ENCODE measurements around the gene KRTAP5-9.

DNA sequence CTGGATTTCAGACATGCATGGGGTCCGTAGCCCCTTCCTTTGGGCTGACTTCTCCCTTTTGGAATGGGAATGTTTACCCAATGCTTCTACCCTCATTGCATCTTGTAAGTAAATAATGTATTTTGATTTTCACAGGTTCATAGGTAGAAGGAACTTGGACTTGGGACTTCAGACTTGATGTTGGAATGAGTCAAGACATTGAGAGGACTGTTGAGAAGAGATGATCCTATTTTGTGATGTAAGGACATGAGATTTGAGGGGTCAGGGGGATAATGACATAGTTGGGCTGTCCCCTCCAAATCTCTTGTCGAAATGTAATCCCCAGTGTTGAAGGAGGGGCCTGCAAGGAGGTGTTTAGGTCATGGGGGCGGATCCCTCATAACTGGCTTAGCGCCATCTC lies 16.2 kb downstream of the KRTAP5-9 start:
- TF ChIP-seq, protein P1, sequence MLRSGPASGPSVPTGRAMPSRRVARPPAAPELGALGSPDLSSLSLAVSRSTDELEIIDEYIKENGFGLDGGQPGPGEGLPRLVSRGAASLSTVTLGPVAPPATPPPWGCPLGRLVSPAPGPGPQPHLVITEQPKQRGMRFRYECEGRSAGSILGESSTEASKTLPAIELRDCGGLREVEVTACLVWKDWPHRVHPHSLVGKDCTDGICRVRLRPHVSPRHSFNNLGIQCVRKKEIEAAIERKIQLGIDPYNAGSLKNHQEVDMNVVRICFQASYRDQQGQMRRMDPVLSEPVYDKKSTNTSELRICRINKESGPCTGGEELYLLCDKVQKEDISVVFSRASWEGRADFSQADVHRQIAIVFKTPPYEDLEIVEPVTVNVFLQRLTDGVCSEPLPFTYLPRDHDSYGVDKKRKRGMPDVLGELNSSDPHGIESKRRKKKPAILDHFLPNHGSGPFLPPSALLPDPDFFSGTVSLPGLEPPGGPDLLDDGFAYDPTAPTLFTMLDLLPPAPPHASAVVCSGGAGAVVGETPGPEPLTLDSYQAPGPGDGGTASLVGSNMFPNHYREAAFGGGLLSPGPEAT (IDR thresholded peaks at IDR 0.05; ENCODE audit: low read depth): no peak
- TF ChIP-seq POLR2AphosphoS5 (IDR thresholded peaks at IDR 0.05; ENCODE audit: low read length): no peak
- no peak for TF ChIP-seq JUNB (IDR thresholded peaks at IDR 0.05)
- no peak for TF ChIP-seq CTCF (IDR thresholded peaks at IDR 0.05 in 2 of 3, conservative IDR thresholded peaks at IDR 0.05 in 1 of 3; ENCODE audit: control insufficient read depth in 2 of 3, extremely low read depth in 1 of 3, insufficient read depth in 1 of 3, low read depth in 3 of 3, low read length in 3 of 3)
- TF ChIP-seq POLR2A (IDR thresholded peaks at IDR 0.05; ENCODE audit: low read depth, low read length): no peak
- no peak for TF ChIP-seq EZH2 (IDR thresholded peaks at IDR 0.05; ENCODE audit: borderline replicate concordance, control insufficient read depth, low read depth, low read length)
- TF ChIP-seq SP1 (IDR thresholded peaks at IDR 0.05; ENCODE audit: low read depth, low read length): no peak
- TF ChIP-seq ESRRA (IDR thresholded peaks at IDR 0.05; ENCODE audit: low read length): no peak
- TF ChIP-seq JUND (IDR thresholded peaks at IDR 0.05; ENCODE audit: low read depth, low read length): no peak

All from GM12878 (cell line).